ENCODE data around the gene GALNT9.

GALNT9 gene

GRCh38 chr12:132292328-132293319, 36.8 kb downstream of the GALNT9 start:
- DNase-seq, result no peak

DNA sequence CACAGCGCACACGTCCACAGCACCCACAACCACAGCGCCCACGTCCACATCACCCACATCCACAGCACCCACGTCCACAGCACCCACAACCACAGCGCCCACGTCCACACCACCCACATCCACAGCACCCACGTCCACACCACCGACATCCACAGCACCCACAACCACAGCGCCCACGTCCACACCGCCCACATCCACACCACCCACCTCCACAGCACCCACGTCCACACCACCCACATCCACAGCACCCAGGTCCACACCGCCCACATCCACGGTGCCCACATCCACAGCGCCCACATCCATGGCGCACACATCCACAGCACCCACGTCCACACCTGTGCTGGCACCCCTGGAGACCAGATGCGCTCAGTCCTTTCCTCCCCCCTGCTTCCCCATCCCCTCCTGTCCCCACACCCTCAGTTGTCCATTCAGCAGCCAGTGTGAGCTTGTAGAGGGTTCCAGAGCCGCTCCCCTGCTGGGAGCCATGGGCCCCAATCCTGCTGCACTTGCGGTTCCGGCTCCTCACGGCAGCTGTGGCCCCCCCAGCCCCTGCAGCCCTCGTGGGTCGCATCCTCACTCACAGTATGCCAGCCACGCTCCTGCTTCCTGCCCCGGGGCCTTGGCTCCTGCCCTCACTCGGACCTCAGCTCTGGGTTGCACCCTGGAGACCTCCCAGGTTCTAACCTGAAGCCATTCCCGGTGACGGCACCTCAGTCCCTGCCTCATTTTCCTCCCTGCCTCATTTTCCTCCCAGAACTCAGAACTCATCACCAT, 37.8 kb downstream of the GALNT9 start:
- DNase-seq, result no peak

- DNase-seq, result no peak
Measured at GRCh38 chr12:132290203-132290540, 39.2 kb downstream of the GALNT9 start.

DNA sequence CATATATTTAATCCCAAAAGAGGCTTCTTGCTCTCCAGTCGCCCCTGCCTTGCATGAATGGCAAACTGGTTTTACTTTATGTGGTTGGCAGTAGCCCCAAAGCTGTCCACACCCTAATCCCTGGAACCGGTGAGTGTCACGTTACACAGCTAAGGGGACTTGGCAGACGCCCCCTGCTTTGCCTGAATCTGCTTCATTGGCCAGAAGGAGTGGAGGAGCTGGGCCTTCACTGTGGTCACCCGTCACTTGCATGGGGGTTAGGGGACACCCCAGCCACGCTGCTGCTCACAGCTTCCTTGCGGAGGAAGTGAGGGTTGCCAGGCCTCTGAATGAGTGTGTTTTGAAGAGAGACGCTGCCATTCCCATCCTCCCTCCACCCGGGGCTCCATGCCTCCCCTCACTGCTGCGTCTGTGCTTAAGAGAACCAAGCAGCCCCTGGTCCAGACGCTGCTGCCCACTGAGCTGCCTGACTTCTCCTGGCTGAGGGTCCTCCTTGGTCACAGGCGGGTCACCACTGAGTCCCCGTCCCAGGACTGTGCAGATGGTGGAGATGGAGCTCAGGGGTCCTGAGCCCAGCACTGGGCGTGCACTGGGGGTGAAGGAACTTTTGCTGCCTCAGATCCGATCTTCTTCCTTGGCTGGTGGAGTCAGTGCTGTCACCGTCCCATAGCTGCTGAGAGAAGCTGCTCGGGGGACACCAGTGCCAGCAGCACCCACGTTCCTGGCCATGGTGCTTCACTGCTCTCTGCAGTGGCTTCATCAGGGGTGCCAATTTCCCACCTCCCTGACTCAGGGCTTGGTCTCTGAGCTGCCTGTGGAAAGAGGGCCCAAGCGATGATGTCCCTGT, 39.8 kb downstream of the GALNT9 start:
- no peak for DNase-seq

DNA sequence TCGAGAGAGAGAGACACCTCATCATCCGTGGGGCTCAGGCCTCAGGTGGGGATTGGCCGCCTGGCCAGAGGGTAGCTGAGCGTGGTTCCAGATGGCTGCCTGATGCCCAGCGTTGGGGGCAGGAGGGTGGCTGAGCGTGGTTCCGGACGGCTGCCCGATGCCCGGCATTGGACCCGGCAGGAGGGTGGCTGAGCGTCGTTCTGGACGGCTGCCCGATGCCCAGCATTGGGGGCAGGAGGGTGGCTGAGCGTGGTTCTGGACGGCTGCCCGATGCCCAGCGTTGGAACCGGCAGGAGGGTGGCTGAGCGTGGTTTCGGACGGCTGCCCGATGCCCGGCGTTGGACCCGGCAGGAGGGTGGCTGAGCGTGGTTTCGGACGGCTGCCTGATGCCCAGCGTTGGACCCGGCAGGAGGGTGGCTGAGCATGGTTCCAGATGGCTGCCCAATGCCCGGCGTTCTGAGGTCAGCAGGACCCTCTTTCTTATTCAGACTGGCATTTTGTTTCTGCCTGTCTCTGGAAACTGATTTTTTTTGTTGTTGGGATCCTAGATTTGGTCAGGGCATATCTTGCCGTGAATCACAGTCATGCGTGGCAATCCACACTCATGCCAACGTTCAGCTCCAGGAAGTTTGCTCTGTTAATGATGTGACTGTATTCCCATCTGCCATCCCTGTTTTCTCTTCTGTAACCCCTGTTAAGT, 40.7 kb downstream of the GALNT9 start:
- no peak for DNase-seq

GRCh38 chr12:132287391-132288238, 41.8 kb downstream of the GALNT9 start:
- no peak for DNase-seq

- DNase-seq, result no peak
Measured at GRCh38 chr12:132286912-132287311, 42.5 kb downstream of the GALNT9 start.

DNA sequence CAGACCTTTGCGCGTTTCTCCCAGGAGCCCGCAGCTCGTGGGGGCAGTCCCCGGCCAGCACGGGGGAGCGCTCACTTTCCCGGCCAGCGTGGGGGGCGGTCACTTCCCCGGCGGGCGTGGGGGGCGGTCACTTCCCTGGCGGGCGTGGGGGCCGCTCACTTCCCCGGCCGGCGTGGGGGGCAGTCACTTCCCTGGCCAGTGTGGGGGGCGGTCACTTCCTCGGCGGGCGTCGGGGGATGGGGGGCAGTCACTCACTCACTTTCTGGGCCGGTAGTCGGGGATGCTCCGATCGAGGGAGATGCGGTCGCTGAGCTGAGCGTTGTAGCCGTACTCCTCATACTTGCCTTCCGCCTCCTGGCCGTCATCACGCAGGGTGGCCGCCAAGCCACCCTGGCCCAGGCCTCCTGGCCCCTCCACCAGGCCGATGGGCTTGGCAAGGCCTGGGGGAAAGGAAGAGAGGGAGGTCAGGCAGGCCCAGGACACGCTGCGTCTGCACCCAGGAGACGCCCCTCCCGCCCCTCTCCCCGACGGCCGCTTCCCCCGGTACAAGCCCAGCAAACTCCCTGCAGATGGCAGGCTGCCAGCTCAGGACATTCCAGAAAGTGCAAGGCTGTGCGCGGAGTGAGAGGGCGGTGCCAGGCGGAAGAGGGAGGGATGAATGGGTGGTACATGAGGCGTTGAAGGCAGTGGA, 43.3 kb downstream of the GALNT9 start:
- no peak for DNase-seq

DNA sequence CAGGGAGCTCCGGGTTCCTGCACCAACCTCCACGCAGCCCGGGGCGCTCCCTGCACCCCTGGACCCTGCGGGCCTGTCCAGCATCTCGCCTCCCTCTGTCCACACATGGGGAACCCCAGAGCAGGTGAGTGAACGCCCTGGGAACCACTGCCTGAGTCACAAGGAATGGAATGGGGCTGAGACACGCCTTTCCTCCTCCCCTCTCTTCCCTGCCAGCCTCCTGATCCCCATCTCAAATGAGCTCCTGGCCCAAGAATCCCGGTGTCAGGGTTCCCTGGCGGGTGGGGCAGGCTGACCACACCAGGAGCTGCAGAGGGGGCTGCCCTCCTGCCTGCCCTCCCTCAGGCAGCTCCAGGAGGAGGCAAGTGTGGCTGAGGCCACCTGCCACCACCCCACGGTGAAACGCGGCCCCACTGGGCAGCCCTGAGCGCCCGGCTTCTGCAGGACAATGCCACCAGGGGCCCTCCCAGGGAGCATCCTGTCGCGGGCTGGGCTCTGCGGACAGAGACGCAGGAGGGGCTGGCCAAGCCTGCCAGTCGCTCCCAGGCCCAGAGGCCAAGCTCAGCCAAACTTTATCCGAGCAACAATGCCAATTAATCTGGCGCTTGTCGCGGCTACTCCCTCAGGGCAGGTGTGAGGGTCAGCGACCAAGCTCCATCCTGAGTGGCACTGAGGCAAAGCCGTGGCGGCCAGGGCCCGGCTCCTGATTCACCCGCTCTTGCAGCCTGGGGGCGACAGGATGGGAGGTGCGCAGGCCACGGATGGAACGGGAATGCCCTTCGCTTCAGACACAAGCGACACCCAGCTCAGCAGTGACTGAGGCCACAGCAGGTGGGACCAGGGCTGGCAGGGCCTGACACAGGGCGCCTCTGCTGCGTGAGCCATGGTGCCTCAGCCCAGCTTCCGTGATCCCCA, 44.3 kb downstream of the GALNT9 start:
- no peak for DNase-seq

DNA sequence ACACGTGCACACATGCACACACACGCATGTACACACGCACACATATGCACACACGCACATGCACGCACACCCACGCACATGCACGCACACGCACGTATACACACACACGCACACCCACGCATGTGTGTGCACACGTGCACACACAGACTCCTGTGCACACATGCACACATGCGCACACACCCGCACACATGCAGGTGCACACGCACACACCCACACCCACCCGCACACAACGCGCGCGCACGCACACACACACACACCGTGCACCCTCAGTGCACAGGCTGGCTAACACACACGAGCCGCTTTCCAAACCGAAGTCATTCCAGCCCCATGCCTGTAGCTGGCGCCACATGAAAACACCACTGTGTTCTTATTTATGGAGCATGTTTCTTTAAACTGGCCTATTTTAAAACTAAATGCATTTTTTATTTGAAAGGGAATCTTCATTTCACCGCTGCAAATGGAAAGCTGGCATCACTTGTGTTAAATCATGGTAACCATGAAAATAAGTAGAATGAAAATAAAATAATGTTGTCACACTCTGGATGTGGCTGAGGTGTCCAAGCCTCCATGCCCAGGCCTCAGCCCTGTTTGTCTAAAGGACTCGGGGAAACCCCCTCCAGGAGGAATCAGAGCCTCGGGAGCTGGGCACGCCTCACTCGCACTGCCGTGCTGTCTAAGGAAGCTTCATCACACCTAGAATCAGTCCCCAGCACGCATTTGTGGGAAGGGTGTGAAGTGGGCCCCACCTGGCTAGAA, 45.1 kb downstream of the GALNT9 start:
- no peak for DNase-seq

DNA sequence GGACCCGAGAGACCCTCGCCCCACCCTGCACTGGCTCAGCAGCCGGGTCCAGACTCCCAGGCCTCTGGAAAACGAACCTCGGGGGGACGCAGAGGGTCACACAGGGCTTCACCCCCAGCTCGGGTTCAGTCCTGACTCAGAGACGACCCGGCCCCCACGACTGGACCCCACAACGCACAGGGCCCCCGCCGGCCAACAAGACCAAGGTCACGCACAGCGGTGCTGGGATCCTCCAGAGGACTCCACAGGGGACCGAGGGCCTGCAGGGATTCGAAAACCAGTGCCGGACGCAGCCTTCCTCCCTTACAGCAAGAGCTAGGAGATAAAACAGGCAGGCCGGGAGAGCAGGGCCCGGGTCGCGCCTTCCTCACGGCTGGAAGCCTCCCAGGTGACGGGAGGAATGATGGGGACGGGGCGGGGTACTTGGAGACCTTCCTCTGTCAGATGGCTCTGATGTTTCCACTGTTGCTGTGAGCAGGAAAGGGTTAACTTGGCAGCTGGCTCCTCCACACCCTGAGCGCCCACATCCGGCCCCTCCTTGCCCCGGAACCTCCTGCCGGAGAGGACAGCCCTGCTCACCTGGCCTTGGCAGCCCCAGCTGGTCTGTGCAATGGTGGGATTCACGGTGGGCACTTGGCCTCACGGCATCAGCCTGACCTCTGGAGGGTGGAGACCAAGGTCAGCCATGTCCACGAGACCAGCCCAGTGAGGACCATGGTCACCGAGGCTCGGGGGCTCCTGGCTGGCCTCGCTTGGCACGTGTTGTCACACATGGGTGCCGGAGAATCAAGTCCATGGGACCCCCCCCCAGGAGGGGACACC, 46.2 kb downstream of the GALNT9 start:
- DNase-seq, result no peak

DNA sequence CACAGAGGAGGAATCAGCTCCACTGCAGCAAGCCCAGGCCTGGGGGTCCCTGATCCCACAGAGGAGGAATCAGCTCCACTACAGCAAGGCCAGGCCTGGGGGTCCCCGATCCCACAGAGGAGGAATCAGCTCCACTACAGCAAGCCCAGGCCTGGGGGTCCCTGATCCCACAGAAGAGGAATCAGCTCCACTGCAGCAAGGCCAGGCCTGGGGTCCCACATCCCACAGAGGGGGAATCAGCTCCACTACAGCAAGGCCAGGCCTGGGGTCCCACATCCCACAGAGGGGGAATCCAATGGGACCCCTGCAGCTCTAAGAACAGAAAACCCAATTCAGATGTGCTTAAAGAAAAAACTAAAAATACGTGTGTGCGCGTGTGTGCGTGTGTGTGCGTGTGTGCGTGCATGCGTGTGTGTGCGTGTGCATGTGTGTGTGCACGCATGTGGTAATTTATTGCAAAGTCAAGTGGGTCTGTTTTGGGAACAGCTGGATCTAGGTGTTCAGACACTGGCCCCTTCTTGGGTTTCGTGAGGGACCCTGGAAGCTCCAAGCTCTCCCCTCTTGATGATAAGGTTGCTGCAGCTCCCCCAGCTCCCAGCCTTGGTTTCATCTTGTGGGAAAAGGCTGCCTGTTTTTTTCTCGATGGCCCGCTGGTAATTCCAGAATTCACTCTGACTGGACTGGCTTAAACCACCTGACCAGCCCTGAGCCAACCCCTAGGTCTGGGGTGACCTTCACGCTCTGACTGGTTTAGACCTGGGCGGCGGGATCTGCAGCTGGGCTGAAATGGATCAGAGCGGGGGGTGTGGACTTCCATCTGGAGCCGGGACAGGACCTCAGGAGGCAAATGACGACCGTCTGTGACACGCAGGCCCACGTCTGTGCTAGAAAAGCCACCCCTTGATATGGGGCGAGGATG, 47.1 kb downstream of the GALNT9 start:
- no peak for DNase-seq

DNA sequence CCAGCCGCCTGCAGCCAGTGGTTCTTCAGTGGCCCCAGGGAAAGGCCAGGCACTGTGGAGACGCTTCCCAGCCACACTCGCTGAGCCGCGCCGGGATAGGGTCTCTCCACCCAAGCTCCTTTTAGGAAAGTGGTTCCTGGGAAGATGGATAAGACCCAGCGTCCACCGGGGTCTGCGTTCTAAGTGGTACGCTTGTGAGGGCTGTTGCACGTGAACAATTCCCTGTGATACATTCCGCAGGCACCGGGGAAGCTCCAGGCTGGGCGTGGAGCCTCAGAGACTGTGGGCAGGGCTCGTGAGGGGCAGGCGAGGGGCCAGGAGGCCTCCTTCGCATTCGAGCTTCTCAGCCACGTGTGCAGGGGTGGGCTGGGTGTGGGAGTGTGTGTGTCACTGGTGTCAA, 48.4 kb downstream of the GALNT9 start:
- DNase-seq, result no peak

- no peak for DNase-seq
Measured at GRCh38 chr12:132280406-132280805, 49.0 kb downstream of the GALNT9 start.

GRCh38 chr12:132279930-132280329, 49.5 kb downstream of the GALNT9 start:
- no peak for DNase-seq

- no peak for DNase-seq
Measured at GRCh38 chr12:132279184-132279889, 50.1 kb downstream of the GALNT9 start.
